Nephron progenitor cell (in vitro differentiated cells): Measurements from ENCODE around the gene HERC6.

Source experiments
- DNase-seq: peaks from one replicate; pipeline ENCODE4 v3.0.0; 2021
- H3K27ac Mint-ChIP-seq: 2 replicates; pipeline ENCODE4 v1.8.0; 2021; ENCODE audit warnings: mild to moderate bottlenecking, moderate library complexity, mixed read lengths
- H3K27me3 Mint-ChIP-seq: 2 replicates; pipeline ENCODE4 v1.8.0; 2021; ENCODE audit warnings: mild to moderate bottlenecking, low read depth, mixed read lengths; ENCODE audit not compliant: poor library complexity
- H3K36me3 Mint-ChIP-seq: 2 replicates; pipeline ENCODE4 v1.8.0; 2021; ENCODE audit warnings: low read depth, mixed read lengths
- H3K4me1 Mint-ChIP-seq: 2 replicates; pipeline ENCODE4 v1.8.0; 2021; ENCODE audit warnings: mixed read lengths
- H3K4me3 Mint-ChIP-seq: 2 replicates; pipeline ENCODE4 v1.8.0; 2021; ENCODE audit warnings: mild to moderate bottlenecking, moderate library complexity, mixed read lengths
- H3K9me3 Mint-ChIP-seq: 2 replicates; pipeline ENCODE4 v1.8.0; 2021; ENCODE audit warnings: mild to moderate bottlenecking, moderate library complexity, mixed read lengths
- TF ChIP-seq, protein P1 (sequence below): fragments of 200-600 bp; sonication (generic); IDR thresholded peaks from 2 replicates; pipeline ENCODE4 v1.5.0; 2021; ENCODE audit warnings: antibody characterized with exemption

Gene HERC6

GRCh38 chr4:88415982-88416381 is 37.3 kb downstream of the HERC6 start:
- TF ChIP-seq, protein P1, sequence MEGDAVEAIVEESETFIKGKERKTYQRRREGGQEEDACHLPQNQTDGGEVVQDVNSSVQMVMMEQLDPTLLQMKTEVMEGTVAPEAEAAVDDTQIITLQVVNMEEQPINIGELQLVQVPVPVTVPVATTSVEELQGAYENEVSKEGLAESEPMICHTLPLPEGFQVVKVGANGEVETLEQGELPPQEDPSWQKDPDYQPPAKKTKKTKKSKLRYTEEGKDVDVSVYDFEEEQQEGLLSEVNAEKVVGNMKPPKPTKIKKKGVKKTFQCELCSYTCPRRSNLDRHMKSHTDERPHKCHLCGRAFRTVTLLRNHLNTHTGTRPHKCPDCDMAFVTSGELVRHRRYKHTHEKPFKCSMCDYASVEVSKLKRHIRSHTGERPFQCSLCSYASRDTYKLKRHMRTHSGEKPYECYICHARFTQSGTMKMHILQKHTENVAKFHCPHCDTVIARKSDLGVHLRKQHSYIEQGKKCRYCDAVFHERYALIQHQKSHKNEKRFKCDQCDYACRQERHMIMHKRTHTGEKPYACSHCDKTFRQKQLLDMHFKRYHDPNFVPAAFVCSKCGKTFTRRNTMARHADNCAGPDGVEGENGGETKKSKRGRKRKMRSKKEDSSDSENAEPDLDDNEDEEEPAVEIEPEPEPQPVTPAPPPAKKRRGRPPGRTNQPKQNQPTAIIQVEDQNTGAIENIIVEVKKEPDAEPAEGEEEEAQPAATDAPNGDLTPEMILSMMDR = no peak
- no peaks in the 10 kb centered on the region for H3K27me3 Mint-ChIP-seq
- no peaks in the 10 kb centered on the region for H3K9me3 Mint-ChIP-seq
- H3K27ac Mint-ChIP-seq = no peak overlapping the region
- DNase-seq = no peak
- H3K36me3 Mint-ChIP-seq = no peaks in the 10 kb centered on the region
- H3K4me1 Mint-ChIP-seq = no peaks in the 10 kb centered on the region
- no peak overlapping the region for H3K4me3 Mint-ChIP-seq

DNA sequence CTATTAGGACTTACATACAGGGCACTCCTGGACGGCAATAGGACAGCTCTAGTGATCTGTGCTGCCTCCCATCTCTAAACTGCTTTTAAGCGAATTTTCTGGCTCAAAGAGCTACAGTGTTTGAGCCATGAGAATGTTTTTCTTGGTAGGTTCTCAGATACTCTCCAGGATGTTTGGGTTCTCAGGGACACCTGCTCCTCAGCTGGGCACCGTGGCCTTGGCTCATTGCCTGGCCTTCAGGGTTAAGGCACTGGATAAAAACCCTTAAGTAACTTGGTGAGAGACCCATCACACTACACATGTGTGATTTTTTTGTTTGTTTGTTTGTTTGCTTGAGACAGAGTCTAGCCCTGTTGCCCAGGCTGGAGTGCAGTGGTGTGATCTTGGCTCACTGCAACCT is 39.8 kb downstream of the HERC6 start:
- no peak overlapping the region for H3K4me3 Mint-ChIP-seq
- TF ChIP-seq, protein P1 = no peak
- no peak for DNase-seq
- no peaks in the 10 kb centered on the region for H3K36me3 Mint-ChIP-seq
- no peaks in the 10 kb centered on the region for H3K9me3 Mint-ChIP-seq
- H3K27ac Mint-ChIP-seq = no peak overlapping the region
- peaks cover 2% of the 10 kb centered on the region for H3K27me3 Mint-ChIP-seq
- no peaks in the 10 kb centered on the region for H3K4me1 Mint-ChIP-seq

DNA sequence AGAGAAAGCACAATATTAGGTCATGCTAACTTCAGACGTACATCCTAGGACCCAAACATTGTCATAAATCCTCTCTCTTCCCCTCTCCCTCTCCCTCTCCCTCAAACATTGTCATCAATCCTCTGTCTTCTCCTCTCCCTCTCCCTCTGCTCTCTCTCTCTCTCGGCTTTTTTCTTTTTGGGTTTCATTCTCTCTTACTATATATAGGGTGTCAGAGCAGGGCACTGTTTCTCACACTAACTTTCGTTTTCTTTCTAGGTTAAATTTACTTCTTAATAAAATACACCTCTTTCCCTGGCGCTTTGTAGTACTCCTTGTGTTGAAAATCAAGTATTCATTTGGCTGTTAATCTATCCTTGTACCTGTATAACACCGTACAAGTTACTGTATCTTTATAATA is 41.2 kb downstream of the HERC6 start:
- Mint-ChIP-seq H3K36me3 (no peaks in the 10 kb centered on the region), H3K27ac (no peak overlapping the region), H3K27me3 (peaks cover 2% of the 10 kb centered on the region), H3K4me1 (no peaks in the 10 kb centered on the region), H3K4me3 (no peak overlapping the region), H3K9me3 (no peaks in the 10 kb centered on the region)
- TF ChIP-seq, protein P1 = no peak
- no peak for DNase-seq

DNA sequence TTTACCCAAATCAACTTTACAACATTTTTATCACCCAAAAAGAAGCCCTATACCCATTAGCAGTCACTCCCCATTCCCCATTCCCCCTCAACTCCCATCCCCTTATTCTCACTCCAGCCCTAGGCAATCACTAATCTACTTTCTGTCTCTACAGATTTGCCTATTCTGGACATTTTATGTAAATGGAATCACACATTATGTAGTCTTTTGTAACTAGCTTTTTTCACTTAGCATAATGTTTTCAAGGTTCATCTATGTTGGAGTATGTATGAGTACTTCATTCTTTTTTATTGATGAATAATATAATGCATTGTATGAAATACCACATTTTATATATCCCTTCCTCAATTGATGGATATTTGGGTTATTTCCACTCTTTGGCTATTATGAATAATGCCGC is 42.2 kb downstream of the HERC6 start:
- H3K9me3 Mint-ChIP-seq = no peaks in the 10 kb centered on the region
- no peak overlapping the region for H3K27ac Mint-ChIP-seq
- TF ChIP-seq, protein P1 = no peak
- no peak overlapping the region for H3K4me3 Mint-ChIP-seq
- H3K36me3 Mint-ChIP-seq = no peaks in the 10 kb centered on the region
- DNase-seq = no peak
- H3K4me1 Mint-ChIP-seq = no peaks in the 10 kb centered on the region
- H3K27me3 Mint-ChIP-seq = peaks cover 5% of the 10 kb centered on the region

GRCh38 chr4:88422403-88422802 is 43.8 kb downstream of the HERC6 start:
- TF ChIP-seq, protein P1 = no peak
- Mint-ChIP-seq H3K36me3 (no peaks in the 10 kb centered on the region), H3K27me3 (peaks cover 5% of the 10 kb centered on the region), H3K27ac (no peak overlapping the region), H3K4me1 (no peaks in the 10 kb centered on the region), H3K9me3 (no peaks in the 10 kb centered on the region), H3K4me3 (no peak overlapping the region)
- no peak for DNase-seq

- TF ChIP-seq, protein P1 = no peak
- no peak for DNase-seq
- H3K4me1 Mint-ChIP-seq = no peaks in the 10 kb centered on the region
- H3K36me3 Mint-ChIP-seq = peaks cover 4% of the 10 kb centered on the region
- H3K27me3 Mint-ChIP-seq = peaks cover 2% of the 10 kb centered on the region
- H3K27ac Mint-ChIP-seq = no peak overlapping the region
- H3K9me3 Mint-ChIP-seq = peaks cover 7% of the 10 kb centered on the region
- no peak overlapping the region for H3K4me3 Mint-ChIP-seq
Measured at GRCh38 chr4:88429401-88429800, 50.7 kb downstream of the HERC6 start.
